GM21526 (cell line): ENCODE data around the gene MAU2.

ENCODE experiments used
- ATAC-seq: cut with Tn5 transposase; IDR thresholded peaks from one replicate; pipeline ENCODE4 v1.9.1; 2021; ENCODE audit warnings: moderate library complexity; ENCODE audit not compliant: unreplicated experiment, low FRiP score

The MAU2 gene

GRCh38 chr19:19305066-19305465 lies 15.6 kb upstream of the MAU2 start:
- no peak for ATAC-seq

DNA sequence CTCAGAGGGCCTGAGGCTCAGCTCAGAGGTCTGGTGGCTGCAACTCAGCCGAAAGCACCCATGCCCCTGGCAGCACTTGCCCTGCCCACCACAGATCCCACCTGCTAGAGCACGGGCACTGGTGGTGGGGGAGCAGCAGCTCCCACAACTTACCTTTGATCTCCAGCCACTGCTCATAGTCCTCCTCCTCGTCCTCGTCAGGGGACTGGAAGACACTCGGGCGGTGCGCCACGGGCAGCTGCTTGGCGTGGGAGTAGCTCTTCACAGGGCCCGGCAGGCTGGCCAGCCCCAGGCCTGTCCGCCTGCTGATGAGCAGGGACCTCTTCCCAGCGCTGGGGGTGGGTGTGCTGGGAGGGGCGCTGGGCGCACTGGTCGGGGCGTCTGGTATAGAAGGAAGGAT lies 14.9 kb upstream of the MAU2 start:
- no peak for ATAC-seq

- ATAC-seq = no peak
Observed at GRCh38 chr19:19306191-19306590, 14.4 kb upstream of the MAU2 start.

- no peak for ATAC-seq
Observed at GRCh38 chr19:19308373-19308772, 12.3 kb upstream of the MAU2 start.

DNA sequence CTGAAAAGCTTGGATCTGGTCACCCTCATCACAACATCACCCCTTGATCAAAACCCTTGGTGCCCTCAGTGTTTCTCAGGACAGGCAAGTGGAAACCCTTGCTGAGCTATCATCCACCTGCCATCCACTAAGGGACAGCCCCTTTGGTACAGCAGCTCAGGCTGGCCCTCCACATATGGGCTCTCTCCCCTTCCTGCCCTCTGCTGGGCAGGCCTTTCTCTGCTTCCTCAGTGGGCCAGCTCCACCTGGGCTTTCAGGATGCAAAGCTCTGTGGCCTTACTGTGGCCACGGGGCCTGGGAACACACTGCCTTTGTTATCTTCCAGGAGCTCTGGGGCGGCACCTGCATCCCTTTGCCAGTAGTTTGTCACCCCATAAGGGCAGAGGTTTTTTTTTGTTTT lies 5.2 kb upstream of the MAU2 start:
- no peak for ATAC-seq

DNA sequence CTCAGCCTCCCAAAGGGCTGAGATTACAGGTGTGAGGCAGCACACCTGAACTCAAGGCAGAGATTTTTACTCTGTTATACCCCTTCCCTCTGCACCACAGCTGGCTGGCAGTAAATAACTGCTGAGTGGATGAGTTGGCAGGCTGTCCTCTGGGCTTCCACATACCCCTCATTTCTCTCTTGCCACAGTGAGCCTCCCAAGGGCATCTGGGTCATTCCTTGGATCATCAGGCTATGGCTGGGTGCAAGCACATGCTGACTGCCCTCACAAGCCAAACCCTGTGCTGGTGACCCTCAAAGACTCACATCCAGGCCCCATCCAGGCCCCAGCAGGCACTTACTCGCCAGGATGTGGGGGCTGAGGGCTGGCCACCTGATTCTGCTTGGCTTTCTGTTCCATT lies 4.5 kb upstream of the MAU2 start:
- no peak for ATAC-seq

GRCh38 chr19:19319732-19320360 lies 783 bp upstream of the MAU2 start:
- no peak for ATAC-seq

GRCh38 chr19:19321141-19321577 lies 530 bp downstream of the MAU2 start:
- peak; percentile 8 for ATAC-seq

- ATAC-seq = no peak
Observed at GRCh38 chr19:19324059-19324770, 3.6 kb downstream of the MAU2 start.

DNA sequence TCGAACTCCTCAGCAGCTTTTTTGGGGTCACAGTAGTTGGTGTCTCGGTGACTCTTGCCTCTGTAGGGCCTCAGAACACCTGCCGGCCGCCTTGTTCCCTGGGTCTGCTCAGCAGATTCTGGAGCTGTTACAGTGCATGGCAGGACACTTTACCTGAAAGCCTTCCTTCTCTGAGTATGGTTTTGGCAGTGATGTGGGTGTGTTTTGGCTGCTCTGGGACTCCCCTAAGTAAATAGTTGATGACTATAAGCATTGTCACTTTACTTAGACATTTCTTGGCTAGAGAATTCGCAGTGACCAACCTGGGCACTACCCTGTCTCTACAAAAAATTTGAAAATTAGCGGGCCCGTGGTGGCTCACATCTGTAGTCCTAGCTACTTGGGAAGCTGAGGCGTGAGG lies 7.0 kb downstream of the MAU2 start:
- ATAC-seq = no peak

DNA sequence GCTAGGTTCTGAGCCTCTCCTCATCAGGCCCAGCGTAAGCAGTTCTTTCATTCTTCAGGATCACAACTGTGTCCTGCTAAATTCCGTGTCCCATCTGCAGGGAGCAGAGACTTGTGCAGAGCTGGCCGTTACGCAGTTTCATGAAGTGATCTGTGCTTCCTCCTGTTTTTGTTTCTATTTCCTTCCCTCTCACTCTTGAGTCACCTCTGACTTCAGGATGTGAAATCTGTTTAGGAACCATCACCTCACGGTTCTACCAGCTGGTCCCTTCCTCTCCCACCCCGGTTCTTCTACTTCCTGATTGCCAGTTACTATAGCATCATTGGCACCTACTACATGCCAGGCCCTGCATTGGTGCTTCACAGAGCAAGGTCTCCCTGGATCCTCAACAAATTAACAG lies 8.5 kb downstream of the MAU2 start:
- no peak for ATAC-seq

- no peak for ATAC-seq
Observed at GRCh38 chr19:19334063-19334988, 13.7 kb downstream of the MAU2 start.

GRCh38 chr19:19334989-19335344 lies 14.3 kb downstream of the MAU2 start:
- ATAC-seq = no peak

DNA sequence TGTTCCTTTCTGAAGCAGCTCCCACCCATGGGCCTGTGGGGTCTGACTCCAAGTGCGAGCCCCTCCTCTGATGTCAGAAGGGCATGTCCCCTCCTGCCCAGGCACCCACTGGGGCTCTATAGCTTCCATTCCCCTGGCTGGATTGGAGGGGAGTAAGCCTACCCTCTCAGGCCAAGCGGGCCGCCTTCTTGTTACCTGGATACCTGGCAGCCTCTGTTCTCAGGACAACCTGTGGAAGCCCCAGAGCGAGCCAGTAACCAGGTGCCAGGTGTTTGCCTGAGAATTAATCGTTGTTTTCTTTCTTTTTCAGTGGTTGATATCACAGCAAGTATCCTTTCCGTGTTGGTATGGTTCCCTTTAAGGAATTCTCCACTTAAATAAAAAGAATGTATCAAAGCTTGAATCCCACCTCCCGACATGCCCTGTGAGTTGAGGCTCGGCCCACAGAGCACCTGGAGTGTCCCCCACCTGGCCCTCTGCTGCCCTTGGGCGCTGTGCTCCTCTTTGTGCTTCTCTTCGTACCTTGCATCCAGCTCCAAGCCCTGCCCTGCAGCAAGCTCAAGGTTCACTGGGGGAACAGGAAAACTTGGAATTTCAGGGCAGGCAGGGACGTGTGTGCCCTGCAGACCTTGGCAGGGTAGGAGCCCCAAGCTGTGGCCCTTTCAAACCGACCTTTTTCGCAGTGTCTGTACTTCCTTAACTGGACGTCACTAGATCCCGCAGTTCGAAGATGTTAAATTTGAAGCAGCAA lies 15.0 kb downstream of the MAU2 start:
- ATAC-seq = no peak

GRCh38 chr19:19336597-19336996 lies 16.0 kb downstream of the MAU2 start:
- ATAC-seq = no peak

GRCh38 chr19:19337120-19337519 lies 16.5 kb downstream of the MAU2 start:
- no peak for ATAC-seq

DNA sequence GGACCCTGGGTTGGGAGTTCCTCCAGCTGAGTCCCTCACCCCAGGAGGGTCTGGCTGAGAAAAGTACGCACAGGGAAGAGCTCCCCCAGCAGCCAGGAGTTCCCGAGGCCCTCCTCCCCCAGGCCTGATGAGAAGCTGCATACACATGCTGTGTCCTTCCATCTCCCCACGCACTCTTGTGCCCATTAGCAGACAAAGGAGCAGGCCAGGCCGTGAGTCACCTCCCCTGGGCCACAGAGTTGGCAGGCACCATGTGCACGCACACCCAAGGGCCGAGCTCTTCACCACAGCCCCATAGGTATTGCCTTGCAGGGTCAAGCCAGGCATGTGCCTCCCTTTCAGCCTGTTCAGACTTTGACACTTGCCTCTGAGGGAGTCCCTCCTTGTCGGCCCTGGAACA lies 17.5 kb downstream of the MAU2 start:
- ATAC-seq = no peak

- no peak for ATAC-seq
Observed at GRCh38 chr19:19341026-19341425, 20.4 kb downstream of the MAU2 start.

DNA sequence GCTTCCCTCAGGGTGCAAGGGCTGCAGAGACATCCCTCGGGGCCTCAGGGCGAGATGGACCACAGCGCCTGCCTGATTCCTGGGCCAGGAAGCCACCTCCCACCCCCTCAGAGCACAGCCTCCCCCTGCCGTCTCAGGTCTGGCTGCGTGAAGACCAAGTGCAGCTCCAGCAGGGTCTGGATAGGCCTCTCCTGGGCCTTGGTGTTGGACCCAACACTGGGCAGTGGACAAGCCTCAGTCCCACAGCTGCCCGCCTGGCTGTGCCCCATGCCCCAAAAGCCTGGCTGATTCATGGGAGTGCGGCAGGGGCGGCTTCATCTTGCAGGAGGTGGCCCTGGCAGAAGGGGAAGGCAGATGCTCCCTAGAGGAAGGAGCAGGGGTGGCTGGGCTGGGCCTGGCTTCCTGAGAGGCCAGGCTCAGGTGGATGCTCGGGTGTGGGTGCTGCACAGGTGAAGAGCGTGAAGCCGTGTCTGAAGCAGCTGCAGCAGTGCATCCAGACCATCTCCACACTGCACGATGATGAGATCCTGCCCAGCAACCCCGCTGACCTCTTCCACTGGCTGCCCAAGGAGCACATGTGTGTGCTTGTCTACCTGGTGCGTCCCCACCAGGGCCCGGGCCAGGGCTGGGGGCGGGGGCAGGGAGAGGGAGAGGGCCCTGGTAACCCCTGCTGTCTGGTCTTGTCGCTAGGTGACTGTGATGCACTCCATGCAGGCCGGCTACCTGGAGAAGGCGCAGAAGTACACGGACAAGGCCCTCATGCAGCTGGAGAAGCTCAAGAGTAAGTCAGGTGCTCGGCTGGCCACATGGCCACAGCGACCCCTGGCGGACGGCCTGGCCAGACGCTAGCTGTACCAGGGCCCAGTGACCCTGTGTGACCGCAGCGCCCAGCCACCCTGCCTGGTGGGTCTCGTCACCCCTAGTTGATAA lies 21.7 kb downstream of the MAU2 start:
- no peak for ATAC-seq

DNA sequence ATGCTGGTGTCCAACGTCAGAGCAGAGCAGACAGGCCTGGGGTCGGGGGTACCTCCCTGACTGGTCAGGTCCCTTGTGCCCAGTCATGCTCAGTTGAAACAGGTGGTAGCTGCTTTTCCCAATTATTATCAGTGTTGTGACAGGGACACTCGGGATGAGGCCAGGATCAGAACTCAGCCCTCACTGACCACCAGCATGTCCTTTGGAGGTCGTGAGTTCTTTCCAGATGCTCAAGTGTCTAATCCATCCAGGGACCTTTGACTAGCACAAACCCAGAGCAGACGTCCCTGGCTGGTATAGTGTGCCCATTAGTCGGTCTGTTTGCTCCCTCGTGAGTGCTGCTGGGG lies 22.4 kb downstream of the MAU2 start:
- ATAC-seq = no peak
